NOMO-1 (cell line): Measurements from ENCODE around the gene A4GALT.

ENCODE experiments used
- DNase-seq, 2 experiments: peaks; one replicate each; lab custom pipeline; 2025; ENCODE audit not compliant: unreplicated experiment in 2 of 2; lab: John Stamatoyannopoulos, UW

The A4GALT gene

DNA sequence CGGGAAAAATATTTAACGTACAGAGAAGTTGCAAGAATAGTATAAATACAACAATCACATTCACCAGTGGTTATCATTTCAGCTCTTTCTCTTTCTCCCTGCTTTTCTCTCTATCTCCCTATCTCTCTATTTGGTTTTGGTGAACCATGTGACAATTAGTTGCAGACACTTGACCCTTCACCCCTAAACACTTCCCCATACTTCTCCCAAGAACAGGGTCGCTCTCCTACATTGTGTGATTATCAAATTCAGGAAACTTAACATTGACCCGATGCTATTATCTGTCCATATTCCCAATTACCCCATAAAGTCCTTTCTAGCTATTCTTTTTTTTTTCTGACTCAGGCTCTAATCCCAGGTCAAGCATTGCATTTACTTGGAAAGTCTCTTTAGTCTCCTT, 66.7 kb downstream of the A4GALT start:
- DNase-seq: no peak

DNA sequence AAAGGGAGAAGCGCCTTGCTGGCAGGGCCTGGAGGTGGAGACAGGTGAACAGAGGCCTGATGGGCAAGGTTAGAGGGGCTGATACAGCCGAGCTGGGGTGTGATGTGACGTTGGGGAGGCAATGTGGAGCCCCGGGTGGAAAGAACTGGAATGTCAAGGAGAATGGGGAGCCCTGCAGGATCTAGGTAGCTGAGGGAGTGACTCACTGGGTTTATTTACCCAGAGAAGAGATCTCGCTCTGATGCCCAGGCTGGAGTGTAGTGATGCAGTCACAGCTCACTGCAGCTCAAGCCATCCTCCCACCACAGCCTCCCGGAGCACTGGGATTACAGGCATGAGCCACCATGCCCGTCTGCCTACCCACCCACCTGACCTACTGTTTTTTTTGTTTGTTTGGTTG, 69.5 kb downstream of the A4GALT start:
- DNase-seq: no peak

DNA sequence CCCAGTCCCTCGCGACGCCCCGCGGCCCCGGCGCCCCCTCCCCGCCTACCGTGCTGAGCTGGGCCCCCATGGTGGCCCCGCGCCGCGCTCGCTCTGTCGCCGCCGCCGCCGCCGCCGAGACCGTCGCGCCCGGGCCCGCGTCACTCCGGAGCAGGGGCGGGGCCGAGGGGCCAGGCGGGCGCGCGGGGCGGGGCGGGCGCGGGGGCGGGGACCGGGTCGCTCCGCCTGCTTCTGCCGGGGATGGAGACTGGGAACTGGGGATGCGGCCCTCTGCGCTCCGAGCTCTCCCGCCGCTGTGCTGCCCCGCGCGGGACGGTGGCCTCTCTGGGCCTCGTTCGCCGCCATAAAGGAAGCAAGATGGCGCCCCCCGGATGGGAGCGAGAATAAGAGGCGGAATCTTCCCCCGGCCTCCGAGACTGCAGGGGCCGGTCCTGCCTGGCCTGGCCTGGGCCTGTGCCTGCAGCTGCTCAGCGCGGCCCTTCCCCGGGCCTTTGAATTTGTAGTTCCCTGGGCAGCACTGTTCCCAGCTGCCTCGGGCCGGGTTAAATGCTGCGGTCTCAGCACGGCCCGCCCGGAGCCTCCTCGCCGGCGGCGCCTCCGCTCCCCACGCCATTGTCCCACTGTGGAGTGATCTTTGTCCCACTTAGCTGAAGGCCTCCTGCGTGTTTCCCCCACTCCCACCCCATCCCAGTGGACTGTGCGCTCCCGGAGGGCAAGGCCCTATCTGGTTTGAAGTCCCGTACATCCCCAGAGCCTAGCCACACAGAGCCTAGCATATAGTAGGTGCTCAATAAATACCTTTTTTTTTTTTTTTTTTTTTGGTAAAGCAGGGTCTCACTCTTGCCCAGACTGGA, 71.2 kb downstream of the A4GALT start, which contains the start of gene CYB5R3:
Gene CYB5R3, minus strand, starts transcription at position 147 of the 854 bp plus-strand sequence. Its CDS starts 77 bp downstream, at position 70.
- DNase-seq: peak; percentile 83 to 84

DNA sequence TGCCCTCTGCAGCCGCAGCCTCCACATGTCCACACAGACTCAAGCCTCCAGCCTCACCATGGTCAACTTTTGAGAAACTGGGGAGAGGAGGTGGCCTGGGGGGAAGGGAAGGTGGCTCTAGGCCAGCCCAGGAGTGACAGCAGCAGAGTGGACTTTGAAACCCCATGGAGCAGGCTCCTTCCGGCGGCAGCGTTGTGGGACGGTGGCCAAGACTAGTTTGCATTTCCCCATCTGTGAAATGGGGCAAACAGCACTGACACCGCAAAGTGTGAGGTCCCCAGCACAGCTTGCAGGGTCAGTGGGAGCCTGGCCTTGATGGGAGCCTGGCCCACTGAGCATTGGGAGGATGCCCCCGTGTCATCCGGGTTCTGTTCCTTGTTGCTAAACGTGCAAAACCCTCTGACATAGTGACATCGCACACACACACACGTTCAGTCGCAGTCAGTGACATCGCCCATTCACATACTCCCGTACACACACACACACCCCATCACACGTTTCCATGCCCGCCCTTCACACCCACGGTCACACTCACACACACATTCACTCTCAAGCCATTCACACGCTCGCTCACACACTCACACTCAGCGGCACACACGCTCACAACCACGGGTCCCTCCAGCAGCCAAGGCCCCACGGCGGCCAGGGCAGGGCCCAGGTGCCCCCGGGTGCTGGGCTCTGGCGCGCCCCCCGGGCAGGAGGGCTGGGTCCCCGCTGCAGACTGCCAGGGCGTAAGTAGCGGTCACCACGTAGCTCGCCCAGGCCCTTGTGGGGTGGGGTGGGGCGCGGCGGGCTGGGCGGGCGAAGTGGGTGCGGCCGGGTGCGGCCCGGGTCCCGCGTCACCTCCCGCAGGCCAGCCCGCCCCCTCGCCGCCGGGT, 72.1 kb downstream of the A4GALT start:
- DNase-seq: peak in 1 of 2 experiments; percentile 36

DNA sequence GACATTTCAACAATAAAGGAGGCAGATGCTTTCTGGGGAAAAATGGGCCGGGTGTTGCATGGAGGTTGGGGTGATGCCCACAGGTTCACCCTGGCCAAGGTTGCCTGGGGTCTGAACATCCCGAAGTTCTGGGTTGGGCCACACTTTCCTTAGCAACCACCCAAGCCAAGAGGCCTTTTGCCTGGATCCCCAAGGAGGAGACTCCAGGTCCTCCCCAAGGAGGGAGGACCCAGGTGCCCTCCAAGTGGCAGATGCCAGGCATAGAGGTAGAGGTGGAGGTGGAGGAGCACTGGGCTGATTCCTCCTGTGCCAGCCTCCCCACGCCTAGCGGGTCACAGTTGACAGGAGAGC, 72.7 kb downstream of the A4GALT start:
- no peak for DNase-seq

DNA sequence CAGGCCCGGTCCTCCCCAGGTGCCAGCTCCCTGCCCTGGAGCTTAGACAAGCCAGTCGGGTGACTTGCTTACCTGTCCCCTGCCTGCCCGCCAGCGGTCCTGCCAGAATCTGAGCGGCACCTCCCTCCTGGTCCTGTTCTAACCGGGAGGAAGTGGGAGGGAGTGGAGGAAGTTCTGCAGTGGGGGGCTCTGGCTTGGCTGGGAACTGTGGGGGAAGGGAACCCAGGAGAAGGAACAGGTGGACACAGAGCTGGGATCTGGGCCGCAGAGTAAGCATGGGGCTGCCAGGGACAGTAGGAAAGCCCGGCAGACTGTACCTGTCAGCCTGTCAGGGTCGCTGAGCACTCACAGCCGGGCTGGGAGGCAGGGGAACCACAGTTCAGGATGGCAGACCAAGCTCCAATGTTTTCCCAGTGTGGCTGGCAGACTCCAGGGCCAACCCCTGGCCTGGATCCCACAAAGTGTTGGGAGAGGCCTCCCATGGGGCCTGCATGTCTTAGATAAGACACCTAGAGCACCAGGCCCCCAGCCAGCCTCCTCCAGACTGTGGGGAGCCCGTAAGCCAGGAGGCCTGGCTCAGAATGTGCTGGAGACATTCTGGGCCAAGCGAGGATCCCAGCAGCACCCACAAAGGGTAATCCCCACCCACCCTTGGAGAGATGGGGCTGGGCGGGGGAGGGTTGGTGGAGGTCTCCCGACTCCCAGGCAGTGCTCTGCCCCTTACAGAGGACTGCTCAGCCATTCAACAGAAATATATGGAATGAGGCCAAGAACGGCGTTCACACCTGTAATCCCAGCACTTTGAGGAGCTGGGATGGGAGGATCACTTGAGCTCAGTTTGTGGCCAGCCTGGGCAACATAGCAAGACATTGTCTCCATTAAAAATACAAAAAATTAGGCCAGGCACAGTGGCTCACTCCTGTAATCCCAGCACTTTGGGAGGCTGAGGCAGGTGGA, 73.8 kb downstream of the A4GALT start:
- no peak for DNase-seq

DNA sequence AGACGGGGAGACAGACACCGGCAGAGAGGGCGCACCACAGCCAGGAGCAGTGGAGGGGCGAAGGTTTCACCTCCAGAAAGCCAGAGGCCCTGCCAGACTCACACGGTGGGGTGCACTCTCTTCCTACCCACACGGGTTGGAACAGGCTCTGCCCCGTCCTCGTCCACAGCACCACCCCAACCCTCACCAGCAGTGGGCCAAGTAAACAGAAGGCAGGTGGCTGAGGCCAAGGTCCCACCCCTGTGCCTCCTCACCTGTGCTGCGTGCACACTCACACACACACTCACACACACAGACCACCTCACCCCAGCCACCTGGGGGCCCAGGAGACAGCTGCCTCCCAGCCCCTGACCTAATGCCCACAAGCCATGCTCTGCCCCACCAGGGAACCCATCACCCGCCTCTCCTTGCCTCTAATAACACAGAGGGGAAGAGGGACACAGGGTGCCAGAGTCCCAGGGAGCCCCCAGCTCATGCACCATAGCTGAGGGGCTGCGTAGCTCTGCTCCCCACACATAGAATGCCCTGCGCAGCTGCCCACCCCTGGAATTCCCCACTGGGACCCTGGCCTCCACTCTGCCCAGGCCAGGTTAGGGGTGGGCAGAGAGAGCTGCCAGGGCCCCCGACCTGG, 74.6 kb downstream of the A4GALT start:
- no peak for DNase-seq

DNA sequence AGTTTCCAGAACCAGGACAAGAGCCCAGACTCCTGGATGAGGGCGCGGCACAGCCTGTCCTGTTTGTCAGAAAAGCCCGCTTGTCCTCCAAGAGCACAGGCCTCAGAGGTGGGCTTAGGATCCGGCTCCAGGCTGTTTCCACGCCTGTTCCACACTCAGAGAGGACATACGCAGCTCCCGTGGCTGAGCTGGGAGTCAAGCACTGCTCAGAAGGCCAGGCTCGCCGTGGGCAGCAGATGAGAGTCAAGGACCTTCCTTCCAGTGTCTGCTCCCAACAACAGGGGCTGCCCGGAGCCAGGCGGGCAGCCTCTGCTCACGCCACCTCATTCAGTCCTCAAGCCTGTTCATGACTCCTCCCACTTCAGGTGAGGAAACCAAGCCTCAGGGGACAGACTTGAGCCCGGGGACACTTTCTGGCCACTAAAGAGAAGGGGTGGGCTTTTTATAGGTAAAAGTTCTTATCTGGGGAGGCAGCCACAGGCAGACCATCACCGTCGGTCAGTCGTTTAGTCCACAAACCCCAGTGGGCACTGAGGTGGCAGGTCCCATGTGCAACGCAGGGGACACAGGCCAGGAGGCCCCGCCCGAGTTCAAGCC, 75.2 kb downstream of the A4GALT start:
- no peak for DNase-seq

DNA sequence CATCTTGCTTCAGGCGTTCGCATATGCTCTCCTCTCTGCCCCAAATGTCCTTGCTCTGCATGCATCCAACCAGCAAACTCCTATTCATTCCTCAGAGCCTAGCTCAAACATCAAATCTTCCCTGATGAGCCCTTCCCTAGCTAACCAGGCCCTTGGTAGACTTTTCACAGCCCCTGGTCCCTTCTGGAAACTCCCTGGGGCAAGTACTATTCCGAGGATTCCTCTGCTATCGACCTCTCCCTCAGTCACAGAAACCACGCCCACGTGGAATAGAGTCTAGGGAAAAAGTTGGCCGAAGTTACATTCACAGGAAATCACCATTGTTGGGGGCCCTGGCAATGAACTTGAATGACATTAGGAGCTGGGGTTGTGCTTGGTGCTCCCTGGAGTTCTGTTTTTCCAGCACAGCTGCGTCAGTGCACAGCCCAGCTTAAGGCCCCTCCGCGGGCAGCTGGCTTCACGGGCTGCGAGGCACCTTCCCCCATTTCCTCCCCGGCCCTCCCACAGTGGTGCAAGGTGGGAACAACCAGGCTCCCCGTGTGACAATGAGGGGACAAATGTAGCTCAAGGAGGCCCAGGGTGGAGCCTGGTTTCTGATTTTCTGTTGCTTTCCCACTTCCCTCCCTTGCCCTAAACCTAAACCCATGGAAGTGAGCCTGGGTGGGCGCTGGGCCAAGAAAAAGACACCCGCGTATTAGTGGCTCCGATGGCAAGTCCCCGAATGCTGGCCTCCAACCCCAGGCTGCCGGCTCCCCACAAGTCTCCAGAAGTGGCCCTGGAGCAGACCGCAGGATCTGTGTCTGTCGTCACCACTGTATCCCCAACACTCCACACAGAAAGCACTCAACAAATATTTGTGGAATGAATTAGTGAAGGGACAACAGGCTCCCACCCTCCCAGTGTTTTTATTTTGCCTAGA, 76.0 kb downstream of the A4GALT start:
- no peak for DNase-seq

DNA sequence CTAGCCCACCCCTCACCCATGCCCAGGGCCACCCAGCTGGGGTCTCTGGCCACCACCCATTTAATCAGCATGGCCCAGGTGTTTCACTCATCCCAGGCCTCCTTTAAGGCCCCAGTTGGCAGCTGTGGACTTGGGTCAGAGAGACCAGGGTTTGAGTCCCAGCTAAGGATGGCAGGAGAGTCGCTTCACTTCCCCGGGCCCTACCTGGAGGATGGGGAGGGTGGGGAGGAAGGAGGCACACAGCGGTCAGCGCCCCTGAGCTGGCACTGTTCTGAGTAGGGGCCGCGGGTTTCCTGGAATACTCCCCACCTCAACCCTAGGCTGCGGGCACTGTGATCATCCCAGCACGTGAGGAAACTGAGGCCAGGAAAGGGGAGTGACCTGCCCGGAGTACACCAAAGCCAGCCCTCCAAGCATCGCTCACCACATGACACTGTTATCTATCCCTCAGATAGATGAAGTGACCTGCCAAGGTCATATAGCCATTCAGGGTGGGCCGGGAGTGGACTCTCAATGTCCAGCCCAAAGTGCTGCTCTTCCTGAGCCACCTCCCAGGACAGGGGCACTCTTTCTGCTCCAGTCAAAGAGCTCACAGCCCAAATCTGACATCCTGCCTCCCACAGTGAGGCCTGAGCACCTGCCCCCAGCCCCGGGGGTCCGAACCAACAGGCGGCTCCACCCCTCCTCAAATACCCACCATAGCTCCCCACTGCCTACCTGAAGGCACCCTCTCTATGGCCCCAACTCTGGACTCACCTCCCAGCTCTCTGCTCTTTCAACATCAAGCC, 76.8 kb downstream of the A4GALT start:
- DNase-seq: no peak

DNA sequence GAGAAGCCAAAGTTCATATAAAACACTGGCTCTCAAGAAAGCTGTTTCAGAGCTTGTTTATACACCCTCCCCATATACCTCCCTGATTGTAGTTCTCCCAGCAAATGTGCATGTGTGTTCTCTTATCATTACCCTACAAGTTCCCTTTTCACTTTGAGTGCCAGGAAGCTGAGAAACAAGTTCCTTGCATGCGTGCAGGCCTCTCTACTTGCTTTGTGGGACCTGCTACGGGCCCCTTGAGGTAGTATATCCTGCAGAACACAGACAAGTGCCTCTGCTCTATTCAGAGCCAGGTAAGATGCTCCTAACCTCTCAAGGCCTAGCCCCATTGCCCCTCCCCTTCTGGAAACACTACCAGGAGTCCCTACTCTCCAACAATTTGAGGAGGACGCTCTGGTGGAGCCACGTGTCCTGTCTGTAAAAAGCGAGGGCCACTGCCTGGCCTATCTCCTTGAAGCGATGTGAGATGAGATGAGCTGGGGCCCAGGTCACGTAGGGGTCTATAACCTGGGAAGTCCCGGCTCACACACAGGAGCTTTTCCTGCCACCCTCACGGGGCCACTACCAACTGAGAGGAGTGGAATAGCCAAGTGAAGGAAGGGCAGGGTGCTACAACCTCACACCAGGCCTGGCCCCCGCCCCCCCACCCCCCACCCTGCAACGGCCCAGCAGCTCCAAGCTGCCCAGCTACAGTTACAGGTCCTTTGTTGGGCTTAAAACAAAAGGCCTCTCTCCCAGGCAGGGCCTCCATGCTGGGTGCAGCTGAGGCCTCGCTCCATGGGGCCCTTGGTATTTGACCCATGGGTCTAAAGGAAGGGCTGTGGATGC, 77.7 kb downstream of the A4GALT start:
- DNase-seq: peak; percentile 55
